Daoy (cell line): Measurements from ENCODE around the gene RPL3. TPM values are rescaled to one million over a fixed set of nuclear protein-coding genes. Genes with fewer than 3 reads are reported as not detected.

Experiments
- DNase-seq: peaks from one replicate; pipeline ENCODE4 v3.0.0-alpha.2; 2015; ENCODE audit warnings: low read depth
- total RNA-seq: library from RNA; depleted of rRNA; stranded (reverse); fragments of >200 nt; shearing (Covaris generic); gene quantifications from 2 replicates; pipeline ENCODE4 v1.2.3, GENCODE V29; 2014

Gene RPL3
- total RNA-seq, 1 experiment from 2014 or later: 2,011 TPM

- no peak for DNase-seq
These were observed 19.6 kb downstream of the RPL3 start for GRCh38 chr22:39299829-39300178.

GRCh38 chr22:39298241-39298987 lies 21.0 kb downstream of the RPL3 start:
- no peak for DNase-seq

DNA sequence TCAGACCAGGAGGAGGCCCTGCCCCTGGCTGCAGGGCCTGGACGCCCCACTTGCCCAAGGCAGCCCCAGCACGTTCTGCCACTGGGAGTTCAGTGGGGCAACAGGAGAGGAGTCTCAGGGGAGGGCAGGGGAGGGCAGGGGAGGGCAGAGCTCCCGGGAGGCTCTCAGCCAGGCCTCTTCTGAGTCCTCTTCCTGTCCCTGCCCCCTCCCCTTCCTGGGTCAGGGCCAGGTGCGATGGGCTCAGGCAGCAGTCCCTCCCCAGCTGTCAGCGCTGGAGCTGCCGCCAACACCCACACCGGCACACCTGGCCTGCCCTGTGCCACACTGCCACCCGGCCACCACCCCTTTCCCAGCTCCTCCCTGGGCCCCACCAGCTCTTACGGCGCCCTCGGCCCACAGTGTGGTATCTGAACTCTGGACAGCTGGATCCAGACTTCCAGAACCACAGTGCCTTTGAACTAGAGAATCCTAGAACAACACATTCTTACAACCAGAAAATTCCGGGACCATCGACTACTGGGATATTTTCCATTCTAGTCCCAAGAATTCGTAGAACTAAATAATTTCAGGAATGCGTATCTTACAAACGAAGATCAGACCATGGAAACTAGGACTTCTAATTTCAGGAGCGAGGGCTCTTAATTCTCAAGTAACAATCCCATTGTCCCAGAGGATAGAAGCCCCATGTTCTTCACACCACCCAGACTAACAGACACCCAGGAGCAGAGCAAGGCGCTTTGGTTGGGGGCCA lies 21.8 kb downstream of the RPL3 start:
- DNase-seq: no peak

GRCh38 chr22:39296981-39297489 lies 22.4 kb downstream of the RPL3 start:
- DNase-seq: no peak

DNA sequence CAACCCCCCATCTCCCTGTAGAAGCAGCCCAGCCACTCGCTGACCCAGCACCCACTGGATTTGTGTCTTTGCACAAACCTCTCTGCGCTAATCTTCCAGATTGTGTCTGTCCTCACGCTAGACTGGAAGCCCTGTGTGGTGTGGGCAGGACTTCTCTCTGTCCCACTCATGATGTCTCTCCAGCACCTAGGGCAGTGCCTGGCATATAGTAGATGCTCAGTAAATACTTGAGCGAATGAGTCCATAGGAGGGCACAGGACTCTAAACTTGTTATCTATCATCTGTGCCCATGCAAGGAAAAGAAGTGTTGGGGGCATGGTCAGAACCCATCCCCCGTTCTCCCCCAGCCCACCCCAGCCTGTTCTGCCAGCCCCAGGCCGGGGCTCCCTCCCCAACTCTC lies 22.9 kb downstream of the RPL3 start:
- DNase-seq: no peak

DNA sequence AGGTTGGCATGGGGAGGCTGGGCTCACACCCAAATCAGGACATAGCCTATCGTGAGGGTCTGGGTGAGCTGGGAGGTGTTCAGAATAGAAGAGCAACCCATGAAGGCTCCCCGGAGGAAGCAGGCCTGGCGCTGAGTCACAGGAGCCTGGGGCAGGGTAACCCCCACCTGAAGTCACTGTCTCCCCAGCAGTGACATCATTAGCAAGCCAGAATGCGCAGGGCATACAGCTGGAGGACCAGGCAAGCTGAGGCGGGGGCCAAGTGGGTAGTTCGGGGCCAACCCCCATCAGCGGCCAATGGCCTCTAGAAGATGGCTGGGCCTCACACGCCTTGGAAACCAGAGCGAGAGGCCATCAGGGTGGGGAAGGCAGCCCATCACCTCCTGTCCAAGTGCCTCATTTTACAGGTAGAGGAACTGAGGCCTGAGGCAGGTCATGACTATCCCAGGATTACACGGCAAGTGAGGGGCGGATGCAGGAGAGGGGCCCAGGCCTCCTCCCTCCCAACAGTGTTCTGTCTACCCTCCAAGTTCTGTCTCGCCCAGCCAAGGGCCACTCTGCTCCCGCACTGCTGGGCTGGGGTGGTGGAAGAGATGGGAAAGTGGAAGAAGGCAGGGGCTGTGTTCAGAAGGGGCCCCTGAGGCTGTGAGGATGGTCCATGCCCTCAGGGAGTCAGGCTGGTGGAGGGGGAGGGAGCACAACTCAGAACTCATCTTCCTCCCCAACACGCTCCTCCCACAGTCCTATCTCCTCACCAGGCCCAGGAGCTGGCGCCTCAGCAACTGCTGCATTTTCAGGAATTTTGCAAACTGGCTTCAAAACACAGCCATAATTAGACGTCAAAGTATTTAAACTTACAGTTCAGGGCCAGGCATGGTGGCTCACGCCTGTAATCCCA lies 24.6 kb downstream of the RPL3 start:
- DNase-seq: no peak

- no peak for DNase-seq
These were observed 25.6 kb downstream of the RPL3 start for GRCh38 chr22:39293766-39294368.

DNA sequence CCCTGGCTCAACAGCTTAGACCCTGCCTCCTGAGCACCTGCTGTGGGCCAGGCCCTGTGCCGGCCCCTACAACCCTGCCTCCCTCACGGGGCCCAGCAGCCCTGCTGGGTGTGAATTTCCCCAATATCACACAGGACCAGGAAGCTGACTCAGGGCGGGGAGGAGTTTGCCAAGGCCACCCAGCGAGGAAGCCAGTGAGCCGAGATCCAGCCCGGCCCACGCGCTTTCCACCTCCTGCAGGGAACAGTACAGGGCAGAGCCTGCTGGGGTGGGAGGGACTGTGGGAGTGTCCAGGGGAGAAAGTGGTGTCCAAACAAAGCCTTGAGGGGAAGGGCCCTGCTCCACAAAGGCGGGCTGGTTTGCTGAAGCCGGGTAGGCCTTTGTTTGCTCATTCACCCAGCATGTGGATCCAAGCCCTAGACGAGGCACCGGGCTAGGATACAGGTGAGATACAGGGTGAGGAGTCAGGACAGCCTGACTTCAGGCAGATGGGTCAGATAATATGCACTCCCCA lies 26.8 kb downstream of the RPL3 start:
- peak; percentile 98 for DNase-seq

GRCh38 chr22:39292031-39292462 lies 27.4 kb downstream of the RPL3 start:
- DNase-seq: peak; percentile 50

DNA sequence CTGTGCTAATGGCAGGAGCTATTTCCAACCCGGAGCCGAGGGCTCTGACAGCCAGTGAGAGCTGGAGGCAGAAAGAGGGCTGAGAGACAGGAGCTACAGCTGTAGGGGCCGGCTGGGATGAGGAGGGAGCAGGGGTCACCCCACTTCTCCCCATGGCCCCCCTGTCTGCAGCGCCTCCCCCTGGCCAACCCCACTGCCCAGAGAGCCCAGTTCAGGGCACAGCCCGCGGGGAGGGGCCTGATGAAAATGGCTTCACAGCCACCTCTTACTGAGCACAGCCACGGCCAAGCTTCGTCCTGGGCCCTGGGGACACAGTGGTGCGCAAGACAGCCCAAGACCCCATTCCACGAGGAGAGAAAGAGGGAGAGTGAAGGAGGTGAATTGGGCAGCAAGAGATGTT lies 27.9 kb downstream of the RPL3 start:
- no peak for DNase-seq

DNA sequence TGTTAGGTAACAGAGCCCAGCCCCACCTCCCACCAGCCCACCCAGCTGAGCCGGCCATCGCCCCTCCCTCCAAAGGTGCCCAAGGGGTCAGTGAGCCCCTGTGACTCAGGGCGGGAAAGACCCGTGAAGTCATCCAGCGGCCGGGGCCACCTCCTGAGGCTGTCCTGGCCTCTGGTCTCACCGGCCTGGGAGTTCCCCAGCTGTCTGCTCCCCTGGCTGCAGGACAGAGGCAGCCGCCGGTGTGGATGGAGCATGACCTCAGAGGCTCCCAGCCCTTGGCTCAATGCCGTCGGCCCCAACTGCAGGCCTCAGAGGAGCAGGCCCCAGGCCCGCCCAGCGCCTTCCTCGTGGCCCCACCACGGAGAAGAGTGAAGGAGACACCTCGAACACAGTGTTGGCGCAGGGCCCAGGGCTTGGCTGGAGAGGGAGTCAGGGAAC lies 28.7 kb downstream of the RPL3 start:
- peak; percentile 73 for DNase-seq

DNA sequence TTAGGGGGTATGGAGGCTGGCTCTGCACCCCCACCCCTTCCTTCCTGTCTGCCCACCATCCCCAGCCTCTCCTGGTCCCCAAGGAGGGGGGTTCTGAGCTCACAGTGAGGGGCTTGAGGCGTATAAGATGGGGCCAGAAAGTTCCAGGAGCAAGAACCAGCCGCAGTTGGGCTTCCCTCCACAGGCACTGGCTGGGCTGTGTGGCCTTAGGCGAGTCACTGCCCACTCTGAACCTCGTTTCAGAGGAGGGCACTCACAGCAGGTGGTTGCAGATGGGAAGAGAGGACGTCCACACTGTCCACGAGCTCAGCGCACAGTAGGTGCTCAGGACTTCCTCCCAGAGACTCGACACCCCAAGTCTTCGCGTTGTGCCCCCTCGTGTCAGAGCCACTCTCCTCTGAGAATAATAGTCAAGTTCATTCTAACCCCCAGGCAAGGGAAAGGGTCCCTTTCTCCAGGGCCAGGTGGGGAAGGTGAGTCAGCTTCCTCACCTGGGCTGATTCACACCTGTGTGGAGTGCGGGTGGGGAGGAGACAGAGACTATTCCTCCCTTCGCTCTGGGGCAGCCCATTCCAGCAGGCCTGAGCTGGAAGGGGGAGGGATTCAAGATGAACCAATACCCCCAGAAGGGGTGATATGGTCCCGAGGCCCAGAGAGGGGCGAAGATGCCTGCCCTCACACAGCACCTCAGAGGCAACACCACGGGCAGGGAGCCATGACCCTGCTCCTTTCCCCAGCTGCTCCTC lies 29.3 kb downstream of the RPL3 start:
- DNase-seq: no peak

DNA sequence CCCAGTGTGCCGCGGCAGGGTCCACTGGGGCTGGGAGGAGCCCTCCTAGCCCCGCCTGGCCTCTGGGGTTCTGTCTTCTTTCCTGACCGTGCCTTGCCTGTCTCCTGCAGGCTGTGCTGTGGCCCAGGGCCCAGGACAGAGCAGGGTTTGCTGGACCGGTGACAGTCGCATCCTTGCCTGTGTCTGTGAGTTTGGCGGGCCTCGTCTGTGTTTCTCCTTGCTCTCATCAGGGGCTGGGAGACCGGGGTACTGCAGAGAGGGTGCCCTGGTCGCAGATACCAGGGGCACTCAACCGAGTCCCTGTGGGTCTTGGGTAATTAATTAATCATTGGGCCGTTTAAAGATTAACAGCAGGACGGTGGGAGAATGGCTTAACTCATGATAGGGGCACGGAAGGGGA lies 29.9 kb downstream of the RPL3 start:
- DNase-seq: no peak

GRCh38 chr22:39288135-39288898 lies 31.1 kb downstream of the RPL3 start:
- no peak for DNase-seq

GRCh38 chr22:39287076-39287725 lies 32.2 kb downstream of the RPL3 start:
- no peak for DNase-seq

DNA sequence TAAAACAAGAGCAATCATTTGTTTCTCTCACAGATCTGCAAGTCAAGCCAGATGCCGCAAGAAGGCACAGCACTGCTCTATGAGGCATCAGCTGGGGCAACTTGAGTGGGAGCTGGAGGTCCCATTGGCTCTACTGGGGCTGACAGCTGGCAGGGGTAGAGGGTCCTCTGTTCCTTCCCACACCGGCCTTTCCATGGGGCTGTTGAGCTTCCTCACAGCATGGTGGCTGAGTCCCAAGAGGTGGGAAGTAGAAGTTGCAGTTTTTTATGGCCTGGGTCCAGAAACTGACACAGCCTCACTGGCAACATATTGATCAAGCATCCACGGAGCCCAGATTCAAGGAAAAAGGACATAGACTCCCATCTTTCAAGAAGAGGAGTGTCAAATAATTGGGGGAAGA lies 34.4 kb downstream of the RPL3 start:
- DNase-seq: no peak

DNA sequence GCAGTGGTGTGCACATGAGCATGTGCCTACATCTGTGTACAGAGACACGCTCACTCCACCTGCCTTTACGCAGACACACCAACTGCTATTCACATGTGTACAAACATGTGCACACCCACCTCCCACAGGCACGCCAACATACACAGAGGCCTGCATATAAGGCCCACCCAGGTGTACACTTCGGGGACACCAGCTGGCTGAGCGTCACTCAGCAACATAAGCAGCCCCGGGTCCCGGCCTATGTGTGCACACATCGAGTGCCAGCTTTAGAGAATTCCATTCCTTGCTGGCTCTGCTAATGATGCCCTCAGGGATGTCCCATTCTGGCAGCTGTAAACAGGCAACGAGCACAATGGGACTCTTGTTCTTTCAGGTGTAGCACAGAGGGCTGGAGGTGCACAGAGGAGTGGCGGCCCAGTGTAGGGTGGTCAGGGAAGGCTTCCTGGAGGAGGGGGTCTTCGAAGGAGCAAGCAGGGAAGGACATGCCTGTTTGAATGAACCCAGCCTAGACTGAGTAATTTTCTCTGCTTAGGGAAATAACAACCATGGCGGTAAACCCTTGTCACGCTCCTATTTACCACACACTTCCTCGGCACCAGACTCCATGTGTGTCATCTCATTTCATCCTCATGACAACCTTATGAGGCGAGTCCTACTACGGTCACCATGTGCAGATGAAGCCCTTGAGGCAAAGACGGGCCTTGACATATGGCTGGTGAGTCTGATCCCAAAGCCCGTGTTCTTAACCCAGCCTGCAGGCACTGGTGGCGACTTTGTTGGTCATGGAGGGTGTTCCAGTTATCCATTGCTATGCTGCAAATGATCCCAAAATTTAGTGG lies 35.1 kb downstream of the RPL3 start:
- DNase-seq: no peak

- DNase-seq: no peak
These were observed 35.9 kb downstream of the RPL3 start for GRCh38 chr22:39283322-39284141.
